ENCODE measurements around the gene PRKCQ. TPM values are rescaled to one million over a fixed set of nuclear protein-coding genes. Genes with fewer than 3 reads are reported as not detected.

Gene PRKCQ
- total and polyA plus RNA-seq, 2 of the 8 experiments (the other 6 are each of a cell fraction or from before 2014, with no cell fraction given) = 9.1 to 22.6 TPM

GRCh38 chr10:6401558-6402348, 178.3 kb downstream of the PRKCQ start (continued):
- TF ChIP-seq YY1 (IDR thresholded peaks at IDR 0.05; ENCODE audit: low read depth, low read length) = 0 out of 2 replicates have a peak, but pooled peaks have one; percentile 37
